Endodermal cell (in vitro differentiated cells): Measurements from ENCODE around the gene SLC7A8. TPM values are rescaled to one million over a fixed set of nuclear protein-coding genes. Genes with fewer than 3 reads are reported as not detected.
A peak's percentile ranks its signal among the peaks of the same experiment; 100 is the strongest.
"Not testable (repeated sequence)": the region's sequence is repeated elsewhere in the genome, so short reads cannot be mapped to it uniquely, and the experiment has no call there.

Experiments used
- DNase-seq: peaks from one replicate; pipeline ENCODE4 v3.0.0-alpha.2; 2017
- H3K27ac ChIP-seq: 2 replicates; pipeline ENCODE4 v1.5.1; 2013; ENCODE audit warnings: mild to moderate bottlenecking, low read depth, low read length, moderate library complexity
- H3K27me3 ChIP-seq: 2 replicates; pipeline ENCODE4 v1.6.1; 2013; ENCODE audit warnings: mild to moderate bottlenecking, low read length, moderate library complexity; ENCODE audit not compliant: insufficient read depth, control insufficient read depth, poor library complexity, severe bottlenecking
- H3K36me3 ChIP-seq: 2 replicates; pipeline ENCODE4 v1.7.0; 2013; ENCODE audit warnings: mild to moderate bottlenecking, low read length, moderate library complexity; ENCODE audit not compliant: control insufficient read depth, insufficient read depth
- H3K4me1 ChIP-seq: one replicate; pipeline ENCODE4 v1.7.0; 2013; ENCODE audit warnings: low read length; ENCODE audit not compliant: control insufficient read depth, insufficient read depth
- H3K4me3 ChIP-seq: 2 replicates; pipeline ENCODE4 v1.5.1; 2013; ENCODE audit warnings: mild to moderate bottlenecking, low read length, moderate library complexity
- H3K9ac ChIP-seq: 2 replicates; pipeline ENCODE4 v1.6.1; 2013; ENCODE audit warnings: mild to moderate bottlenecking, low read length, moderate library complexity; ENCODE audit not compliant: poor library complexity, severe bottlenecking; ENCODE audit errors: extremely low read depth
- H3K9me3 ChIP-seq: 2 replicates; pipeline ENCODE4 v1.6.1; 2013; ENCODE audit warnings: mild to moderate bottlenecking, low read length, moderate library complexity; ENCODE audit not compliant: control insufficient read depth
- H3K27ac Mint-ChIP-seq: 2 replicates; pipeline ENCODE4 v1.8.0; 2020; ENCODE audit warnings: mixed read lengths
- H3K27me3 Mint-ChIP-seq: 2 replicates; pipeline ENCODE4 v1.8.0; 2021; ENCODE audit warnings: mild to moderate bottlenecking, mixed read lengths; ENCODE audit not compliant: insufficient read depth
- H3K36me3 Mint-ChIP-seq: 2 replicates; pipeline ENCODE4 v1.8.0; 2020; ENCODE audit warnings: low read depth, mixed read lengths
- H3K4me1 Mint-ChIP-seq: 2 replicates; pipeline ENCODE4 v1.8.0; 2020; ENCODE audit warnings: mixed read lengths
- H3K4me3 Mint-ChIP-seq: 2 replicates; pipeline ENCODE4 v1.8.0; 2020; ENCODE audit warnings: mild to moderate bottlenecking, moderate library complexity, mixed read lengths
- H3K9me3 Mint-ChIP-seq: 2 replicates; pipeline ENCODE4 v1.8.0; 2020; ENCODE audit warnings: mild to moderate bottlenecking, mixed read lengths
- CTCF ChIP-seq: fragments of 200-600 bp; sonication (generic); conservative IDR thresholded peaks from 2 replicates; pipeline ENCODE4 v1.5.0; 2021; ENCODE audit warnings: antibody characterized with exemption, mild to moderate bottlenecking
- WGBS, 2 experiments: methylation state at CpG; one replicate each; pipeline versions ENCODE4 v1.1.5 to v1.1.7; 2013; ENCODE audit warnings: missing lambda C conversion rate in 2 of 2, mixed read lengths in 1 of 2; ENCODE audit not compliant: insufficient coverage in 1 of 2, insufficient read length in 1 of 2; 5-methylcytosine and 5-hydroxymethylcytosine counted together
- total RNA-seq, 2 donors: library from RNA; stranded (reverse); fragmentation: NEBNext Ultra II Directional in 1 of 2; extraction: Animal tissue kit (Norgen Biotek cat#: 25700) in 1 of 2; gene quantifications; 2 replicates in 1 of 2; 3 replicates in 1 of 2; pipeline ENCODE4 v1.2.1, GENCODE V29; 2021

Gene SLC7A8
- total RNA-seq, 2 donors from 2014 or later, result 47.6 to 48.9 TPM

GRCh38 chr14:23112359-23113178, 70.9 kb downstream of the SLC7A8 start:
- H3K27me3 Mint-ChIP-seq, result peaks cover 15% of the 10 kb centered on the region
- H3K36me3 Mint-ChIP-seq, result no peaks in the 10 kb centered on the region
- H3K27ac Mint-ChIP-seq, result no peak overlapping the region
- Histone ChIP-seq H3K27me3 (peaks cover 18% of the 10 kb centered on the region), H3K36me3 (no peaks in the 10 kb centered on the region), H3K27ac (no peak overlapping the region), H3K4me1 (no peaks in the 10 kb centered on the region), H3K9ac (no peak overlapping the region), H3K4me3 (no peak overlapping the region), H3K9me3 (no peaks in the 10 kb centered on the region)
- no peak for TF ChIP-seq CTCF
- peaks cover 7% of the 10 kb centered on the region for H3K9me3 Mint-ChIP-seq
- peak overlapping the region; percentile 19 for H3K4me3 Mint-ChIP-seq
- peaks cover 31% of the 10 kb centered on the region for H3K4me1 Mint-ChIP-seq
- 51 to 56% methylated on average over 6 to 12 of the region's 12 CpGs for WGBS, 2 experiments
- DNase-seq, result peak; percentile 75

DNA sequence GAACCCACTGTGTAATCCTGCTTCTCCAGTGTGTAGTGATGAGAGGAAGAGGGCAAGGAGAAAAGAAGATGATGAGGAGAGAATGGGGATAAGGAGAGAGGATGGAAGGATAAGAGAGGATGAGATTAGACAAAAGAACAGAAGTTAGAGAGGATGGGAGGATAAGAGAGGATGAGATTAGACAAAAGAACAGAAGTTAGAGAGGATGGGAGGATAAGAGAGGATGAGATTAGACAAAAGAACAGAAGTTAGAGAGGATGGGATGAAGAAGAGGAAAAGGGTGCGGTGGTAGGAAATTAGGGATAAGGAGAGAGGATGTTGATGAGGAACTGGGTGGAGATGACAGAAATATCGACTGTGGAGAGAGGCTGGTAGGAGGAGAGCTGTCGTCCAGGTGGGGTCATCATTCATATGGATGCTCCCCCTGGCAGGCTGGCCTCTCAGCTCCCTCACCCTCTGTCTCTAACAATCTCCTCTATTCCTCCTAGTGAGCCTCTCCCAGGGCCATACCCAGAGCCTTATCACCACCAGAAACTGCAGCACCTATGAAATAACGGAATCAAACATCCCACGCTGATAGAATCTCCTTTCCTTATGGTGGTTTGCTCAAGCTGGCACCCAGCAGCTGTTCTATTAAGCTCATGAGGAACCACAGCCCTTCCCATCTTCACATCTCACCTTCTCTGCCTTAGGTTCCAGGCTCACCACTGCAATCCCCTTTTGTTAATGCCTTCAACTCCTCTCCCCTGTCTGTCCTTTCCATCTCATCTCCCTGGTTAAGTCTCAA, 72.7 kb downstream of the SLC7A8 start:
- Histone ChIP-seq H3K9ac (no peak overlapping the region), H3K4me1 (no peaks in the 10 kb centered on the region), H3K27me3 (peaks cover 18% of the 10 kb centered on the region), H3K36me3 (no peaks in the 10 kb centered on the region), H3K9me3 (no peaks in the 10 kb centered on the region), H3K4me3 (no peak overlapping the region), H3K27ac (no peak overlapping the region)
- peaks cover 31% of the 10 kb centered on the region for H3K4me1 Mint-ChIP-seq
- H3K27me3 Mint-ChIP-seq, result peaks cover 13% of the 10 kb centered on the region
- H3K4me3 Mint-ChIP-seq, result no peak overlapping the region
- H3K36me3 Mint-ChIP-seq, result no peaks in the 10 kb centered on the region
- DNase-seq, result no peak
- TF ChIP-seq CTCF, result no peak
- WGBS, 2 experiments, result 89 to 100% methylated on average over 1 to 5 of the region's 5 CpGs
- H3K9me3 Mint-ChIP-seq, result peaks cover 7% of the 10 kb centered on the region
- no peak overlapping the region for H3K27ac Mint-ChIP-seq

DNA sequence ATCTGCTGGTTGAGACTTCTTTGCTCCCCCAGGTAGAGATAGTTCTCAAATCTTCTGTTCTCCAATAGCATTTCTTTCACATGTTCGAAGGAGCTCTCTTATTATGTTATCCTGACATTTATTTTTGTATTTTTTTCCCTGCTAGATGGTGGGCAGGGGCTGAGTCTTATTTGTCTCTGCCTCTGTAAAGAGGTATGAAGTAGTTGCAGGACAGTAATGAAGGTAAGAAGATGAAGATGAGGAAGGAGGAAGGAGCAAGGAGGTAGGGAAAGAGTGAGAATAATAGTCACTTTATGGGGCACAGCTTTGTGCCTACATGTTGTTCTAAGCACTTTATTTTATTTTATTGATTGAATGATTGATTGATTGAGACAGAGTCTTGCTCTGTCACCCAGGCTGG, 73.7 kb downstream of the SLC7A8 start:
- Mint-ChIP-seq H3K27me3 (peaks cover 7% of the 10 kb centered on the region), H3K9me3 (peaks cover 7% of the 10 kb centered on the region), H3K36me3 (no peaks in the 10 kb centered on the region), H3K27ac (no peak overlapping the region), H3K4me3 (no peak overlapping the region), H3K4me1 (peaks cover 31% of the 10 kb centered on the region)
- H3K27me3 ChIP-seq, result peaks cover 18% of the 10 kb centered on the region
- H3K27ac ChIP-seq, result no peak overlapping the region
- no peak overlapping the region for H3K9ac ChIP-seq
- WGBS, 2 experiments, result 87% methylated on average over 1 of the region's 1 CpG; no CpG with 5 or more reads in 1 of the 2 experiments
- H3K4me3 ChIP-seq, result no peak overlapping the region
- no peak for TF ChIP-seq CTCF
- no peaks in the 10 kb centered on the region for H3K9me3 ChIP-seq
- H3K36me3 ChIP-seq, result no peaks in the 10 kb centered on the region
- DNase-seq, result no peak
- peaks cover 2% of the 10 kb centered on the region for H3K4me1 ChIP-seq

GRCh38 chr14:23108169-23108568, 75.3 kb downstream of the SLC7A8 start:
- not testable (repeated sequence) for H3K9me3 Mint-ChIP-seq, H3K27ac ChIP-seq, H3K27ac Mint-ChIP-seq, H3K4me1 ChIP-seq, H3K9me3 ChIP-seq, H3K27me3 Mint-ChIP-seq, H3K4me3 Mint-ChIP-seq, H3K9ac ChIP-seq, H3K36me3 Mint-ChIP-seq, H3K4me3 ChIP-seq, H3K36me3 ChIP-seq, DNase-seq
- peaks cover 18% of the 10 kb centered on the region for H3K27me3 ChIP-seq
- 96 to 98% methylated on average over 4 to 21 of the region's 24 CpGs for whole genome bisulfite sequencing, 2 experiments
- H3K4me1 Mint-ChIP-seq, result peaks cover 31% of the 10 kb centered on the region

DNA sequence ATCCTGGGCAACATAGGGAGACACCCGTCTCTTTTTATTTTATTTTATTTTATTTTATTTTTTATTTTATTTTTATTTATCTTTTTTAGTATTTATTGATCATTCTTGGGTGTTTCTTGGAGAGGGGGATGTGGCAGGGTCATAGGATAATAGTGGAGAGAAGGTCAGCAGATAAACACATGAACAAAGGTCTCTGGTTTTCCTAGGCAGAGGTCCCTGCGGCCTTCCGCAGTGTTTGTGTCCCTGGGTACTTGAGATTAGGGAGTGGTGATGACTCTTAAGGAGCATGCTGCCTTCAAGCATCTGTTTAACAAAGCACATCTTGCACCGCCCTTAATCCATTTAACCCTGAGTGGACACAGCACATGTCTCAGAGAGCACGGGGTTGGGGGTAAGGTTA, 75.8 kb downstream of the SLC7A8 start:
- peaks cover 31% of the 10 kb centered on the region for H3K4me1 Mint-ChIP-seq
- not testable (repeated sequence) for H3K36me3 Mint-ChIP-seq, H3K27me3 Mint-ChIP-seq, H3K36me3 ChIP-seq, H3K4me3 Mint-ChIP-seq, H3K27ac ChIP-seq, H3K4me3 ChIP-seq, H3K9me3 ChIP-seq, H3K9me3 Mint-ChIP-seq, H3K4me1 ChIP-seq, DNase-seq, H3K9ac ChIP-seq, H3K27ac Mint-ChIP-seq
- WGBS, 2 experiments, result 80% methylated on average over 2 of the region's 5 CpGs; no CpG with 5 or more reads in 1 of the 2 experiments
- peaks cover 18% of the 10 kb centered on the region for H3K27me3 ChIP-seq
